Neuron (in vitro differentiated cells): ENCODE data around the gene LMNB1.
"Not testable (repeated sequence)": the region's sequence is repeated elsewhere in the genome, so short reads cannot be mapped to it uniquely, and the experiment has no call there.

Experiments
- H2AFZ ChIP-seq: one replicate; pipeline ENCODE4 v1.6.1; 2013; ENCODE audit warnings: low read depth, mild to moderate bottlenecking, inconsistent platforms, low read length, moderate library complexity
- H3K27me3 ChIP-seq: one replicate; pipeline ENCODE4 v1.6.1; 2013; ENCODE audit warnings: low read length; ENCODE audit not compliant: insufficient read depth
- H3K36me3 ChIP-seq: one replicate; pipeline ENCODE4 v1.6.1; 2013; ENCODE audit warnings: low read length; ENCODE audit not compliant: insufficient read depth
- H3K4me1 ChIP-seq: one replicate; pipeline ENCODE4 v1.6.1; 2013; ENCODE audit warnings: low read length; ENCODE audit not compliant: insufficient read depth
- H3K4me3 ChIP-seq: 2 replicates; pipeline ENCODE4 v1.5.1; 2013; ENCODE audit warnings: mild to moderate bottlenecking, low read length, moderate library complexity
- H3K9me3 ChIP-seq: one replicate; pipeline ENCODE4 v1.6.1; 2013; ENCODE audit warnings: low read length

LMNB1 gene

GRCh38 chr5:126846744-126847455 is 70.0 kb downstream of the LMNB1 start:
- Histone ChIP-seq H3K4me3 (no peak overlapping the region), H3K9me3 (no peaks in the 10 kb centered on the region), H3K4me1 (peaks cover 34% of the 10 kb centered on the region), H3K36me3 (no peaks in the 10 kb centered on the region), H3K27me3 (no peaks in the 10 kb centered on the region), H2AFZ (no peak overlapping the region)

- Histone ChIP-seq H3K27me3 (no peaks in the 10 kb centered on the region), H3K4me3 (no peak overlapping the region), H3K4me1 (peaks cover 38% of the 10 kb centered on the region), H2AFZ (no peak overlapping the region), H3K9me3 (no peaks in the 10 kb centered on the region), H3K36me3 (no peaks in the 10 kb centered on the region)
Measured at GRCh38 chr5:126847456-126847820, 70.5 kb downstream of the LMNB1 start.

GRCh38 chr5:126847826-126848251 is 70.9 kb downstream of the LMNB1 start:
- Histone ChIP-seq H2AFZ (no peak overlapping the region), H3K27me3 (no peaks in the 10 kb centered on the region), H3K4me3 (no peak overlapping the region), H3K36me3 (no peaks in the 10 kb centered on the region), H3K9me3 (no peaks in the 10 kb centered on the region), H3K4me1 (peaks cover 40% of the 10 kb centered on the region)

DNA sequence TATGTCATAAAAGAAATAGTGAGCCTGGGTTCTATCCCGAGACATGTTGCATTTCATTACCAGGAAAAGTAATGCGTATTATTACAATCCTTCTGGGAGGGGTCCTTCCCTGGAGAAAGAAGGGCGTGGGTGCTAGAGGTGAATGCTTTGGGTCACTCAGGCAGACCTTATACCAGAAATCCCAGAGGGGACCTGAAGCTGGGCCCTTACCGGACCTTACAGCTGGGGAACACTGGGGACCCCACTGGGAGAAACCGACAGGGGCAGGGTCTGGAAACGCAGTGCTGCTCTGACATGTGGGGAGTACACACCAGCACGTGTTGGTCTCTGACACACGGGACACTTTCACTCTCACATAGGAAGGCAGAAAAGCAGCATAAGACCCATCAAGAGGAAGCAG is 71.3 kb downstream of the LMNB1 start:
- Histone ChIP-seq H2AFZ (no peak overlapping the region), H3K36me3 (no peaks in the 10 kb centered on the region), H3K27me3 (no peaks in the 10 kb centered on the region), H3K4me1 (peaks cover 43% of the 10 kb centered on the region), H3K4me3 (no peak overlapping the region), H3K9me3 (no peaks in the 10 kb centered on the region)

DNA sequence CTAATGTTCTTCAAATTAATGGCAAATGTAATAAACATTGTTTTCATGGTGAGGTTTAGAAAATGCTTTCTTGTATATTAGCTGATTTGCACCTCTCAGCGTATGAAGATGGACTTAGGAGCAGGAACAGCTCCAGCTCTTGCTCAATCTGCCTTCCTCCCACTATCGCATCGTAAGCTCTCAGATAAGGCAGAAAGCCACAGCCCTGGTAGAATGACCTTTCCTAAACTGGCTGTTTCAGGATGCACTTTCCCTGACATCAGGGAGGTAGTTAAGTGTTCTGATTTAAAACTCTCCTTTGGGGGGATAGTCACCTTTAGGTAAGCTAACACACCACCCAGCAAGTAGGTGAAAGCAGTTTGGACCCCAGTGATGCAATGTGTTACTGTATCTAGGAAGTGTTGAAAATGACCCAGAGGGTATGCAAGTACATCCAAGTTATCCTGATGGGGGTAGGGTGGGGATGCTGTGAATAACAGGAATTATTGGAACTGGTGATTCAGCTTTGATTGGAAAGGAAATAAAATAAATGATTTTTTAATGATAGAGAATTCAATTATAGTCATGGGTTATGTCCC is 72.3 kb downstream of the LMNB1 start:
- Histone ChIP-seq H3K36me3 (no peaks in the 10 kb centered on the region), H3K9me3 (no peaks in the 10 kb centered on the region), H3K4me1 (peaks cover 43% of the 10 kb centered on the region), H2AFZ (no peak overlapping the region), H3K27me3 (no peaks in the 10 kb centered on the region), H3K4me3 (no peak overlapping the region)

- no peaks in the 10 kb centered on the region for H3K9me3 ChIP-seq
- H3K4me1 ChIP-seq, result peaks cover 40% of the 10 kb centered on the region
- no peaks in the 10 kb centered on the region for H3K36me3 ChIP-seq
- H2AFZ ChIP-seq, result no peak overlapping the region
- no peak overlapping the region for H3K4me3 ChIP-seq
- no peaks in the 10 kb centered on the region for H3K27me3 ChIP-seq
Measured at GRCh38 chr5:126851501-126852011, 74.6 kb downstream of the LMNB1 start.

GRCh38 chr5:126852091-126852571 is 75.2 kb downstream of the LMNB1 start:
- no peaks in the 10 kb centered on the region for H3K27me3 ChIP-seq
- no peaks in the 10 kb centered on the region for H3K36me3 ChIP-seq
- no peak overlapping the region for H2AFZ ChIP-seq
- no peak overlapping the region for H3K4me3 ChIP-seq
- no peaks in the 10 kb centered on the region for H3K9me3 ChIP-seq
- peaks cover 35% of the 10 kb centered on the region for H3K4me1 ChIP-seq

- Histone ChIP-seq H3K4me3 (no peak overlapping the region), H2AFZ (no peak overlapping the region), H3K9me3 (no peaks in the 10 kb centered on the region), H3K27me3 (no peaks in the 10 kb centered on the region), H3K36me3 (no peaks in the 10 kb centered on the region), H3K4me1 (peaks cover 32% of the 10 kb centered on the region)
Measured at GRCh38 chr5:126852841-126853271, 75.9 kb downstream of the LMNB1 start.

- H3K4me3 ChIP-seq, H2AFZ ChIP-seq, H3K36me3 ChIP-seq, H3K27me3 ChIP-seq, H3K9me3 ChIP-seq: not testable (repeated sequence)
- H3K4me1 ChIP-seq, result peaks cover 23% of the 10 kb centered on the region
Measured at GRCh38 chr5:126853541-126854307, 76.8 kb downstream of the LMNB1 start.

- no peak overlapping the region for H2AFZ ChIP-seq
- no peaks in the 10 kb centered on the region for H3K27me3 ChIP-seq
- no peaks in the 10 kb centered on the region for H3K9me3 ChIP-seq
- H3K4me1 ChIP-seq, result peaks cover 20% of the 10 kb centered on the region
- H3K4me3 ChIP-seq, result no peak overlapping the region
- H3K36me3 ChIP-seq, result no peaks in the 10 kb centered on the region
Measured at GRCh38 chr5:126854526-126855110, 77.7 kb downstream of the LMNB1 start.

DNA sequence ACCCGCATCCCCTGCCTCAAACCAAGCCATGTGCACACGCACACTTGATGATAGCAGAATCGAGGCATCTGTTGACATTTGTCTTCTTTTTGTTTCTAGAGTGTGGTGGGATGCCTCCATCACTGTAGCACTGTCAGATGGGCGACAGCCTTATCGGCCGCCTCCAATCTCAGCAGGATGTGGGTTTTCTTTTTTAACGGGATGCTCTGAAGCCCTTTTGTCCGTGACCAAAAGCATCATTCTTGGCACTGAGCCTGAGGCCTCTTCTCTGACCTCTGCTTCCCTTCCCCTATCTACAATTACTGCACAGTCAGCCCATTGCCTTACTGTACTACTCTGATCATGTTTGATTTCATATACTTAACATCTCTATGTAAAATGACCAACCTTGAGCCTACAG is 78.3 kb downstream of the LMNB1 start:
- Histone ChIP-seq H3K4me1 (peaks cover 20% of the 10 kb centered on the region), H3K9me3 (no peaks in the 10 kb centered on the region), H3K4me3 (no peak overlapping the region), H3K27me3 (no peaks in the 10 kb centered on the region), H3K36me3 (no peaks in the 10 kb centered on the region), H2AFZ (no peak overlapping the region)

DNA sequence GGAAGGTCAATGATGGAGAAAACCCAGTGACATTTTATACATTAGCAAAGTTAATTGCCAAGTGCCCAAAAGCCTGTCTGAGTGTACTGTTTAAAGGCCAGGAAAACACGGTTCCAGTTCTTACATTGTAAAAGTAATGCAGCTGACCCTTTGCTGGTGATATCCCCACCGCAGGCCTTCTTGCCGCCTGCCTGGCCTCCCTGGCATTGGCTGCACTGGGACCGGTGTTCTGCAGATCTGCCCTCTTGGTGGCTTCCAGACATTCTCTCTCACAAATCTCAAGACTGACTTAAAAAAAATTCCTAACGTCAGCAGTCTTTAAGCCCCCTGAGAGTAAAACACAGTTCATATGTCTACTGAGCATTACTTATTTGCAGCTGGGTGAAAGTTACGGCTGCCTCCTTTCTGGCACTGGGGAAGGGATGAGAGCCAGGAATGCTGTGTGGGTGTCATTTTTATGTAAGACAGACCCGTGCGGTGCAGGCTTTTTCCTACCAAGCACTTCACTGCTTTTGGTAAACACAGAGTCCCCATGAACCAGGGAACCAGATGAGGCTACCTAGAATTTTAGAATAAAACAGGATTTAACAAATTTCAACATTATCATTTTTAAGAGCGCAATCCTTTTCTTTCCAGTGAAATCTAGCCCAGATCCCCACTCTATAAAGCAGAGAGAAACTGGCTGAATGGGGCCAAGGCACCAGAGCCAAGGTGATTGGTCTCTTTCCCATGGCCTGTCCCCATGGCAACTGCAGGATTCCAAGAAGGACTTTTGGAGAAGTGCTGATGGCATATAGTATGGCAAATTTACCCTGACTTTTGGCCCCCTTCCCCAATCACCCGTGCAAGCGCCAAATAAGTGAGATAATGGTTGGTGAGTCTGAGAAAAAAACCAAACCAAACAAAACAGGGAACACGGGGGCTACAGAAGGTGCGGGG is 80.8 kb downstream of the LMNB1 start:
- no peak overlapping the region for H3K4me3 ChIP-seq
- H3K9me3 ChIP-seq, result no peaks in the 10 kb centered on the region
- no peaks in the 10 kb centered on the region for H3K36me3 ChIP-seq
- H3K4me1 ChIP-seq, result peaks cover 8% of the 10 kb centered on the region
- no peaks in the 10 kb centered on the region for H3K27me3 ChIP-seq
- H2AFZ ChIP-seq, result no peak overlapping the region
